HG02973 (cell line): ENCODE data around the gene TTBK2.
"Not testable (repeated sequence)": the region's sequence is repeated elsewhere in the genome, so short reads cannot be mapped to it uniquely, and the experiment has no call there.

Experiments used
- ATAC-seq: cut with Tn5 transposase; IDR thresholded peaks from one replicate; pipeline ENCODE4 v1.9.1; 2021; ENCODE audit warnings: moderate library complexity; ENCODE audit not compliant: unreplicated experiment

TTBK2 gene

DNA sequence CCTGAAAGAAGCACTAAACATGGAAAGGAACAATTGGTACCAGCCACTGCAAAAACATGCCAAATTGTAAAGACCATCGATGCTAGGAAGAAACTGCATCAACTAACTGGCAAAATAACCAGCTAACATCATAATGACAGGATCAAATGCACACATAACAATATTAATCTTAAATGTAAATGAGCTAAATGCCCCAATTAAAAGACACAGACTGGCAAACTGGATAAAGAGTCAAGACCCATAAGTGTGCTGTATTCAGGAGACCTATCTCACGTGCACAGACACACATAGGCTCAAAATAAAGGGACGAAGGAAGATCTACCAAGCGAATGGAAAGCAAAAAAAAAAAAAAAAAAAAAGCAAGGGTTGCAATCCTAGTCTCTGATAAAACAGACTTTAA is 154.5 kb downstream of the TTBK2 start:
- not testable (repeated sequence) for ATAC-seq

DNA sequence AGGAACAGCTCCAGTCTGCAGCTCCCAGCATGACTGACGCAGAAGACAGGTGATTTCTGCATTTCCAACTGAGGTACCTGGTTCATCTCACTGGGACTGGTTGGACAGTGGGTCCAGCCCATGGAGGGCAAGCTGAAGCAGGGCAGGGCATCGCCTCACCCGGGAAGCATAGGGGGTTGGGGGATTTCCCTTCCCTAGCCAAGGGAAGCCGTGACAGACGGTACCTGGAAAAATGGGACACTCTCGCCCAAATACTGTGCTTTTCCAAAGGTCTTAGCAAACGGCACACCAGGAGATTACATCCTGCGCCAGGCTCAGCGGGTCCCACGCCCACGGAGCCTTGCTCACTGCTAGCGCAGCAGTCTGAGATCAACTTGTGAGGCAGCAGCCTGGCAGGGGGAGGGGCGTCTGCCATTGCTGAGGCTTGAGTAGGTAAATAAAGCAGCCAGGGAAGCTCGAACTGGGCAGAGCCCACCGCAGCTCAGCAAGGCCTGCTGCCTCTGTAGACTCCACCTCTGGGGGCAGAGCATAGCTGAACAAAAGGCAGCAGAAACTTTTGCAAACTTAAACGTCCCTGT is 156.3 kb downstream of the TTBK2 start:
- not testable (repeated sequence) for ATAC-seq

DNA sequence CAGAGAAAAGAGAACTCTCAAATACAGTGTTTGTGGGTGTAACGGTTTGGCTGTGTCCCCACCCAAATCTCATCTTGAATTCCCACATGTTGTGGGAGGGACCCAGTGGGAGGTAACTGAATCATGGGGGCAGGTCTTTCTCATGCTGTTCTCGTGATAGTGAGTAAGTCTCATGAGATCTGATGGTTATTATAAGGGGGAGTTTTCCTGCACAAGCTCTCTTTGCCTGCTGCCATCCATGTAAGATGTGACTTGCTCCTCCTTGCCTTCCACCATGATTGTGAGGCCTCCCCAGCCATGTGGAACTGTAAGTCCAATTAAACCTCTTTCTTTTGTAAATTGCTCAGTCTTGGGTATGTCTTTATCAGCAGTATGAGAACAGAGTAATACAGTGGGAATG is 158.8 kb downstream of the TTBK2 start:
- not testable (repeated sequence) for ATAC-seq

GRCh38 chr15:42760759-42761158 is 159.8 kb downstream of the TTBK2 start:
- no peak for ATAC-seq

DNA sequence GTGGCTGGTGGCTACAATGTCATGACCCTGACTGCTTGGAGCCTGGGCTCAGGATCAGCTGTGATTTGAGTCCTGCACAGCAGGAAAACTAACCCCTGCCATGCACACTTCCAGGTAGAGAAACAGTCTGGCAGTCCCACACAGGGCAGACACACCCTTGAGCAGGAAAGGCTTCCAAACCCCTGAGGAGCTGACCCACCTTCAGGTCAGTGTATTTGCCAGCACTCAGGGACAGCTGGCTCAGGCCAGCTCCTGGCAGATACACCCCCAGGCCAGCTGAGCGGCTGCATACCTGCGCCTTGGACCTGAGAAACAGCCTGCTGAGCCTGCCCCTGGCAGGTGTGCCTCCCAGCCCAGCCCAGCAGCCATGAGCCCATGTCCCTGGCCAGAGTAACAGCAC is 161.5 kb downstream of the TTBK2 start:
- no peak for ATAC-seq

DNA sequence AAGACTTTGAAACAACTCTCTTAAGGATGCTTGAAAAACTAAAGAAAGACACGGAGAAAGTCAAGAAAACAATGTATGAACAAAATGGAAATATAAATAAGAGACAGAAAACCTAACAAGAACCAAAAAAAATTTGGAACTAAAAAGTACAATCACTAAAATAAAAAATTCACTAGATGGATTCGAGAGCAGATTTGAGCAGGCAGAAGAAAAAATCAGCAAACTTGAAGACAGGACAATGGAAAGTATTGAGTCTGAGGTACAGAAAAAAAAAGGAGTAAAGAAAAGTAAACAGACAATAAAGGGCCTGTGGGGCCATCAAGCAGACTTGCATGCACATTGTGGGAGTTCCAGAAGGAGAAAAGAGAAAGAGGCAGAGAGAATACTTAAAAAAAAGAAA is 170.3 kb downstream of the TTBK2 start:
- ATAC-seq, result no peak

GRCh38 chr15:42749266-42749665 is 171.3 kb downstream of the TTBK2 start:
- no peak for ATAC-seq

GRCh38 chr15:42744195-42744594 is 176.4 kb downstream of the TTBK2 start:
- ATAC-seq, result no peak

DNA sequence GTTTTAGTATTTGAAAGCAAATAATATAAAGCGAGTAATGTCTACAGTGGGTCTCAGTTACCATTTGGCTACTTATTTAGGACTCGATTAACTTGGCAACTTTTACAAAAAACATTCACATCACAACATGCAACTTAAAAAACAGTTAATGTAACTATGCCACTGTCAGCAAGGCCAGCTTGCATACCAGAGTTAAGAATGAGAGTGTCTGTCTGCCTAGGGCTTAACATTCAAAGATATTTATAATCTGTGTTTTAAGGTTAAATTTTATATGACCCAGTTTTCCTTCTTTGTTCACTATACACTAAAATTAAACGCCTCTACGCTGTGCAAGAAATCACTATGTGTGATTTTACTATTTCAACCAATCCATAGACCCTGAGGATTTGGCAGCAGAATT is 178.4 kb downstream of the TTBK2 start:
- ATAC-seq, result no peak

- no peak for ATAC-seq
These were observed 178.9 kb downstream of the TTBK2 start for GRCh38 chr15:42741710-42742109.

DNA sequence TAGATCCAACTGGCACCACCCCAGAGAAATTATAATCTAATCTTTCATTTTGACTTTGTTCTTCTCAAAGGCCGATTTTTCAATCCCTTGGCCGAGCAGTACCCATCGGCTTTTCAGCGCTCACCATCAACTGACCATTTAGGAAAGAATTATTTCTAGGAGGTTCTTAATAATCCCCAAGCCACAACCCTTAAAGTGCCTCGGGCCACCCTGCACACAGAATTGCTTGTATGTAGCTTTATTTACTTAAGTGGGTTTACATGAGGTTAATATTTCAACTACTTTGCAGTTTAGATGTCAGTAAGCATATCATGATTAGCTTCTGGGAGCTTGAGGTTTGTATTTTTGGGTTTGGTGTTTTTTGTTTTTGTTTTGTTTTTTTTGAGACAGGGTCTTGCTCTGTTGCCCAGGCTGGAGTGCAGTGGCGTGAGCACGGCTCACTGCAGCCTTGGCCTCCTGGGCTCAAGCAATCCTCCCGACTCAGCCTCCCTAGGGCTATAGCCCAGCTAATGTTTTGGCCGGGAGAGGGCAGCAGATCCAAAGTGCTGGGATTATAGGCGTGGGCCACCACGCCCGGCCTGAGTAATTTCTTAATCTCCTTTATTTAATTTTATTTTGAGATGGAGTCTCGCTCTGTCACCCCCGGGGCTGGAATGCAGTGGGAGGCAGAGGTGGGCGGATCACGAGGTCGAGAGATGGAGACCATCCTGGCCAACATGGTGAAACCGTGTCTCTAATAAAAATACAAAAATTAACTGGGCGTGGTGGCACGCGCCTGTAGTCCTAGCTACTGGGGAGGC is 182.8 kb downstream of the TTBK2 start:
- no peak for ATAC-seq

DNA sequence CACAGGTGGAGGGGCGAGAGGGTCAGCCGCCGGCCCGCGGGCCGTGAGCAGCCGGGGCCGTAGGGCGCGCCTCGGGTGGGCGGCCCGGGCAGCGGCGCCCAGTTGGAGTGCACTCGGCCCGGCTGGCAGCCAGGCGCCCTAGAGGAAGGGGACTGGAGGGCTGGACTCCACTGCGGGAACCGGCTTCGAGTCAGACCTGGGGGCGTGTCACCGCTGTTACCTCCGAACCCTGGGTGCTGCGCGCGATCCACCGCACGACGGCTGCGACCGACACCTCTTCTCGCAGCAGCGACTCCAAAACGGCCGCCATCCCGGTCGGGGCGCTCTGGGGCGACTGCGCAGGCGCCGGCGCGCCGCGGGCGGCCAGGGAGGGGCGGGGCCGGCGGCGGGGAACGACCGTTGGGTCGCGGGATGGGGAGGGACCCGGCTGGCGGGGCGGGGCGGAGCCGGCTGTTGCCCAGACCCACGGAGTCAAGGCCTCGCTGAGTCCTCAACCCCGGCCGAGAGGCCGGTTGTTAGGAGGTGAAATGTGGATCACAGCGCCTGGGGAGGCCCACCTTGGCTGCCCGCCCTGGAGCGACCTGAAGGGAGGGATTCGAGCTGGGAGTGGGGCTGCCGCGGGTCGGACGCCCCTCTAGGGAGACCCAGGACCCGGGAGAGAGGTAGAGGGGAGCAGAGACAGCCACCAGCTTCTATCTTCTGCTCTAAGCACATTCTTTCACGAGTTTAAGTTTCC is 183.6 kb downstream of the TTBK2 start, which contains the start of gene CDAN1:
Gene CDAN1, minus strand, starts transcription at position 336 of the 736 bp plus-strand sequence. Its CDS starts 26 bp downstream, at position 310.
- ATAC-seq, result peak; percentile 82

GRCh38 chr15:42736178-42736792 is 184.3 kb downstream of the TTBK2 start:
- ATAC-seq, result peak; percentile 21

- no peak for ATAC-seq
These were observed 185.0 kb downstream of the TTBK2 start for GRCh38 chr15:42735382-42736165.

GRCh38 chr15:42734076-42734672 is 186.4 kb downstream of the TTBK2 start:
- no peak for ATAC-seq

DNA sequence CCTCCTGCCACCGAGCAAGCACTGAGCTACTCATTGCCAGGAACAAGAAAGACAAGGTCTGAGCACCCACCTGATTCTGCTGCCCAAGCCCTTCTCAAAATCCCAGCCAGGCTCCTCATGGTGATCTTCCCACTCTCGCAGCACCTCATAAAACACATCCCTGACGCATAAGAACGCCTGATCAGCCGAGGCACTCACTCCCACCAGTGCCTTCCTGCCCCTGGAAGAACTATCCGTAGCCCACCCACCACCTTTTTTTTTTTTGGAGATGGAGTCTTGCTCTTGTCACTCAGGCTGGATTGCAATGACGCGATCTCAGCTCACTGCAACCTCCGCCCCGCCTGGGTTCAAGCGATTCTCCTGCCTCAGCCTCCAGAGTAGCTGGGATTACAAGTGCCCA is 187.6 kb downstream of the TTBK2 start:
- no peak for ATAC-seq

DNA sequence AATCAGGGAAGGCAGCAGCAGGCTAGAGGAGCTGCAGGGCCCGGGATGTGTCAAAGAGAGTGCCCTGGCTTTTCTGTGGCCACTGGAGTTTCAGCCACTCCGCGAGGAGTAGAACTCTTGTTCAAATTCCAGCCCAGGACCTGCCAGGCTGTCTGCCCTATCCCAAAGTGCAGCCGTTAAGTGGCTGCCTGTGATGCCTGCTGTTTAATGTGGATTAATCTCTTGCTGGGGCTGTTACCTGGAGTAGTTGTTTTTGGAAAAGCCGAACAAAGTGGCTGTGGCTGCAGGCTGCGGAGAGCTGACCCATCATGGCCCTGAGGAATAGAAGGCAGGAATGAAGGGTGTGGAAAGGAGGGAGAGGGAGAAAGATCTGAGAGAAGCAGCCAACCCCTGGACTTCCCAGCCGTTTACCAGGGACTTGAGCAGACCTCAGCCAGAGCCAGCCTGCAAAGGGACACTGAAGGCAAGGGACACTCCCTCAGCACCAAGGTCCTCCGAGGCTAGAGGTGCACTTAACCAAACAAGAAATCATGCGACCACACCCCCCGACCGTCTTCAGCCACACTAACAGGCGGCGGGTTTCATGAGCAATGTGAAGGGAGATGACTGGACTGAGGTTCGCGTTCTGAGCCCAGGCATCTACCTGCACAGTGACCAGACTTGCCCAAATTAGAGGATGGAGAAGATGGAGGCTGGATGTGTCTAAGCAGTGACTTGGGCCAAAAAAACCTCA is 188.3 kb downstream of the TTBK2 start:
- no peak for ATAC-seq

DNA sequence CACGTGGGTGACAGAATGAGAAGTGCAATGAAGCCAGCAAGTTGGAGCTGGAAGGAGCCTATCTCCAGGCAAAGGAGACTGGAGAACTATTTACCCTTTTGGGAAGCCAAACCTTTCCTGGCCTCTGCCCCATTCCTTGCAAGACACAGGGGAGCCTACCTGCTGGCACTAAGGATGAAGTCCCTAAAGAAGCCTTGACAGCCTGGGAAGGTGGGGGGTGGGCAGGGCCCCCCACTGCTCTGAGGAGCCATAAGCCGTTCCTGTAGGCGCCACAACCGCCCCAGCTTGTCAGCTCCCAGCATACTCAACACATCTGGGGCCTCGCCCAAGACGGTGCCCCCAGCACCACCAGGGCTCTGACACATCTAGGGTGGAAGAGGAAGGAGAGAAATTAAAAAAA is 189.1 kb downstream of the TTBK2 start:
- ATAC-seq, result no peak

DNA sequence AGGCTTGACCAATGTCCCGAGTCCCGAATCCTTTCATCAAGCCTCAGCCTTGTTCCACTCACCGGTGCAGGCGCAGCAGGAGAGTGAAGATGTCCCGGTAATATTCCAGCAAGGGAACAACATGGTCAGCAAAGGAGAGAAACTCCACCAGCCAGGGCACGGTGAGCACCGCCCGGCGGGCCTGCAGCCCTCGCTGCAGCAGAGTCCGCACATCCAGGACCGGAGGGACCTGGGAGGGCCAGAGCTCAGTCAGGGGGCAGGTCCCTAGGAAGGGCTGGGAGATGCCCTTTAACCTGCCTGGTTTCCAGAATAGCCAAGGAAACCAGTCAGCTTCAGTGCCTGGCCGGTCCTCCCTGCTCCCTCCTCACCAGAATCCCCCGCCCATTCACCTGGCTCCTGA is 190.0 kb downstream of the TTBK2 start:
- ATAC-seq, result no peak

GRCh38 chr15:42730135-42730534 is 190.4 kb downstream of the TTBK2 start:
- ATAC-seq, result no peak
